ENCODE measurements around the gene TGFBR2. TPM values are rescaled to one million over a fixed set of nuclear protein-coding genes. Genes with fewer than 3 reads are reported as not detected.

Gene TGFBR2
- total RNA-seq, 1 donor from 2014 or later, result 329 TPM

DNA sequence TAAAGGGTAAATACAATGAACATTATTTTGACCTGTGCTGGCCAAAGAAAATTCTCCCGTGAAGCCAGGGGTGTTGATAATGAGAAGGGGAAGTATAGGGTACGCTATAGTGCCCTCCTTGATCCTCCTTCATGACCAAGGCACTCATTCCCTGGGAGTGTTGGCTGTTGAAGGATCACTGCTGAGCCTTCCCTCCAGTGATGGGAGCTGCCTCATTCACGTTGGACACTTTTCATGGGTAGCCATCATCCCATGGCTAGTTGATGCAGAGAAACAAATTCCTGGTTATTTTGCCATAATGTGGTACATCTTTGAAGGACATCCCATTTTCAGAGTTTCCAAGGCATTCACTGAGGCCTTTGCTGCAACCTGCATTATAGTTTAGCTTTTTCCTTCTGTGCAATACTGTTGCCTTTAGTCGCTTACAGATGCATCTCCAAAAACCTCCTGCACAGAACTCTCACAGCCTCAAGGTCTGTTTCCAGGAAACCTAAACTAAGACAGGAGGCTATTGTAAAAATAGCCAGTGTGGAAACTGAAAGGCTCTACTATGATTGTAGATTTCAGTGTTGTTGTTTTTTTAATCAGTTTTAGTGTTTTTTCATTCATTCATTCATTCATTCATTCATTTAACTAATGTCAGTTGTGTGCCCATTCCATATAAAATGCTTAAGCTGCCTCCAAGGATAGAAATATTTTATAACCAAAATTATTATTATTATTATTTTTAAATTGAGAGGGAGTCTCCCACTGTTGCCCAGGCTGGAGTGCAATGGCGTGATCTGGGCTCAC lies 40.8 kb downstream of the TGFBR2 start:
- H3K36me3 ChIP-seq, result peaks cover 76% of the 10 kb centered on the region
- H3K27me3 ChIP-seq, result no peaks in the 10 kb centered on the region
- no peak for DNase-seq
- H3K4me3 ChIP-seq, result no peak overlapping the region
- peak overlapping the region; percentile 34 for H3K27ac ChIP-seq
- H3K9me3 ChIP-seq, result no peaks in the 10 kb centered on the region
- no peak for ATAC-seq
- H3K4me1 ChIP-seq, result peaks cover 82% of the 10 kb centered on the region
- intact Hi-C loops (cut with DNase I), result no loop called here
- TF ChIP-seq, protein P1, sequence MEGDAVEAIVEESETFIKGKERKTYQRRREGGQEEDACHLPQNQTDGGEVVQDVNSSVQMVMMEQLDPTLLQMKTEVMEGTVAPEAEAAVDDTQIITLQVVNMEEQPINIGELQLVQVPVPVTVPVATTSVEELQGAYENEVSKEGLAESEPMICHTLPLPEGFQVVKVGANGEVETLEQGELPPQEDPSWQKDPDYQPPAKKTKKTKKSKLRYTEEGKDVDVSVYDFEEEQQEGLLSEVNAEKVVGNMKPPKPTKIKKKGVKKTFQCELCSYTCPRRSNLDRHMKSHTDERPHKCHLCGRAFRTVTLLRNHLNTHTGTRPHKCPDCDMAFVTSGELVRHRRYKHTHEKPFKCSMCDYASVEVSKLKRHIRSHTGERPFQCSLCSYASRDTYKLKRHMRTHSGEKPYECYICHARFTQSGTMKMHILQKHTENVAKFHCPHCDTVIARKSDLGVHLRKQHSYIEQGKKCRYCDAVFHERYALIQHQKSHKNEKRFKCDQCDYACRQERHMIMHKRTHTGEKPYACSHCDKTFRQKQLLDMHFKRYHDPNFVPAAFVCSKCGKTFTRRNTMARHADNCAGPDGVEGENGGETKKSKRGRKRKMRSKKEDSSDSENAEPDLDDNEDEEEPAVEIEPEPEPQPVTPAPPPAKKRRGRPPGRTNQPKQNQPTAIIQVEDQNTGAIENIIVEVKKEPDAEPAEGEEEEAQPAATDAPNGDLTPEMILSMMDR (IDR thresholded peaks at IDR 0.05), result no peak

DNA sequence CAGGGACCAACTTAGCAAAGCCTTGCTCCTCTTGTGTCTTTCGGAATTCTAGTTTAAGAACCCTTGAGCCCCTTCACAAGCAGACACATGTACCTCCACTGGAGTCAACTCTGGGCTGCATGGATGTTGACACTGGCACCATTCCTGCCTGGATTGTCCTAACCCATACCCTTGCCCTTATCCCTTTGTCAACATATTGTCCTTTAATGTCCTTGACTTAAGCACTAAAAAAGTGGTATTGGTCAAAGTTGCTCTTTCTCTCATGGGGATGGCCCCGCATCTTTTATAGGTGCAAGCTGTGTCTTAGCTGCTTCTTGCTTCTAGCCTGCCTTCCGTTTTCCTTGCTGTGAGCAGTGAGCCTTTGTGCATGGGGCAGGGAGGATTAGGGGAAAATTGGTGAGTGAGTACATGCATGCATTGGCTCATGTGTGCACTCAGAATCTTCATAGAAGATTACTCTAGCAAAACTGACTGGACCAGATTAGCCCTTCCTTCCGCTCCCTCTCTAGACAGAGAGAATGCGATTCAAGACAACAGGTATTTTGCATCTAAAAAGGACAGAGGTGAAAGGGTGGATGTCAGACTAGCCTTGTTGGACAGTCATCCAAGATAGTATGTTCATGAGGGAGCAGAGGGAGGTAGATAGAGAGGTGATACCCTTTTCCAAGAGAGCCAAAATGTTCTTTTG lies 42.4 kb downstream of the TGFBR2 start:
- TF ChIP-seq, protein P1 (IDR thresholded peaks at IDR 0.05), result no peak
- Histone ChIP-seq H3K27me3 (no peaks in the 10 kb centered on the region), H3K27ac (peak overlapping the region; percentile 52), H3K4me1 (peaks cover 65% of the 10 kb centered on the region), H3K4me3 (no peak overlapping the region), H3K9me3 (no peaks in the 10 kb centered on the region), H3K36me3 (peaks cover 88% of the 10 kb centered on the region)
- ATAC-seq (peak; percentile 30), DNase-seq (no peak)
- intact Hi-C loops (cut with DNase I), result no loop called here

DNA sequence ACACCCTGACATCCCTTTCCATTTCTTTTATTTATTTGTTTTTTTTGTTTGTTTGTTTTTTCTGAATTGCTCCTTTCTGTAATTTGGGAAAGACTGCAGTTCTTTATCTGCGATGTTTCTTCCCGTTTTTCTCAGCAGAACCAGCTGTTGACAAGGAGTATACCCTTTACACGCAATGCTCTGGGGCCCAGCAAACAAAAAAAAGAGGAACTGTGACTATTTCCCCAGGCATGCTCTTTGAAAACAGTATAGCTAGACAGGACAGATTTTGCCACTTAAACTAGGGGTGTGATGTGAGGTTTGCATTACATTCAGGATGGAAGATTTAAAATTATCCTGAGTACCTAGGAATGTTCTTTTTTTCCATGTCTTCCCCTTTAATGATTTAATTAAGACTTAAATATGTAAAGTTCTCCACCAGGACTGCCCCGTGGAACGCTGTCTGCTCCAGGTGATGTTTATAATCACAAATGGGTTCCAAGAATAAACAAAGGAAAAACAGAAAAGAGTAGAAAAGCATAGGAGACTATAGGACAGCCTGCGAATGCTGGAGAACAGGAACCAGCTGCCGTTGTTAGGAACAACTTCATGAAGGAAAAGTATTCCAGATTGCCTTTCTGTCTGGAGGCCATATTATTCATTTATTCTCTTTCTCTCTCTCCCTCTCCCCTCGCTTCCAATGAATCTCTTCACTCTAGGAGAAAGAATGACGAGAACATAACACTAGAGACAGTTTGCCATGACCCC lies 43.3 kb downstream of the TGFBR2 start:
- H3K27me3 ChIP-seq, result no peaks in the 10 kb centered on the region
- no peaks in the 10 kb centered on the region for H3K9me3 ChIP-seq
- peak overlapping the region; percentile 52 for H3K27ac ChIP-seq
- H3K36me3 ChIP-seq, result peaks cover 94% of the 10 kb centered on the region
- no peak overlapping the region for H3K4me3 ChIP-seq
- TF ChIP-seq, protein P1 (IDR thresholded peaks at IDR 0.05), result no peak
- intact Hi-C loops (cut with DNase I), result no loop called here
- H3K4me1 ChIP-seq, result peaks cover 63% of the 10 kb centered on the region
- ATAC-seq (peak; percentile 77), DNase-seq (no peak)

DNA sequence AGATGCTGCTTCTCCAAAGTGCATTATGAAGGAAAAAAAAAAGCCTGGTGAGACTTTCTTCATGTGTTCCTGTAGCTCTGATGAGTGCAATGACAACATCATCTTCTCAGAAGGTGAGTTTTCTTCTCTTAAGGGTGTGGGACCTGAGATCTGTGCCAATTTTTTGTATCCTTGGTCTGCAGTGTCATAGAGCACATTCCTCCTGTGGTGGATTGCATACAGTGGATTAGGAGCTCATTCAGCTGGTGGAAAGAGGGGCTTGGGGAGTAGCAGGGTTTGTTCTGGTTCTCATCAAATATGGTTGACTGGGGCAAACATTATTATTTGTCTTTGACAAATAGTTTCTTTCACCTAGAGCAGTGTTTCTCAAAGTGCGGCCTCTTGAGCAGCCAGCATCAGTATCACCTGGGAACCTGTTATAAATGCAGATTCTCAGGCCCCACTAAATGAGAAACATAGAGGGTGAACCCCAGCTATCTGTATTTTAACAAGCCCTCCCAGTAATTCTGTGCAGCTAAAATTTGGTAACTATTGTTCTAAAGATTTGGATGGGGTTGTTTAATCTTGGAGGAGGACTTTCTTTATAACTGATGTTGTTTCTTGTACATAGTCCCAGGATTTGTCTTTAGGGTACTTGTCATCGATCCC lies 44.1 kb downstream of the TGFBR2 start:
- intact Hi-C loops (cut with DNase I), result no loop called here
- H3K36me3 ChIP-seq, result peaks cover 94% of the 10 kb centered on the region
- peaks cover 63% of the 10 kb centered on the region for H3K4me1 ChIP-seq
- DNase-seq (no peak), ATAC-seq (no peak)
- no peaks in the 10 kb centered on the region for H3K27me3 ChIP-seq
- no peaks in the 10 kb centered on the region for H3K9me3 ChIP-seq
- peak overlapping the region; percentile 52 for H3K27ac ChIP-seq
- TF ChIP-seq, protein P1 (IDR thresholded peaks at IDR 0.05), result no peak
- no peak overlapping the region for H3K4me3 ChIP-seq

DNA sequence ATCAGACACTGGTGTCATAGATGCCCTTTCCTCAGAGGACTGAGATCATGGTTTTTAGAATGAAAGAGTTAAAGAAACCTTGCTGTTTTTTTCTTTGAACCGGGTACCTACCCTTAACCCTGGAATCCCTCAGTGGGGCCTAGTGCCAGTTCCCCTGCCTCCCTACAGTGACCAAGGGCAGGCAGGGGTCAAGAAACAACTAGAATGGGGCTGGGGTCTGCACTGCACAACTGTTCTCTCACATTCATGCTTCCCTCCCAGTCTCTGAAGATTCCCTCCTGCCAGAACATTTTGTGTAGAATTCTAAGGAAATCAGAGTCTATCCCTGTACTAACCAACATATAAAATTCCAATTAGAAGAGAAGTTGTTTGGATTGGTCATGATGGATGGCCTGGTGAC lies 47.9 kb downstream of the TGFBR2 start:
- H3K27me3 ChIP-seq, result no peaks in the 10 kb centered on the region
- peaks cover 87% of the 10 kb centered on the region for H3K36me3 ChIP-seq
- DNase-seq (no peak), ATAC-seq (no peak)
- H3K27ac ChIP-seq, result peak overlapping the region; percentile 44
- H3K9me3 ChIP-seq, result no peaks in the 10 kb centered on the region
- TF ChIP-seq, protein P1 (IDR thresholded peaks at IDR 0.05), result no peak
- peaks cover 66% of the 10 kb centered on the region for H3K4me1 ChIP-seq
- no peak overlapping the region for H3K4me3 ChIP-seq
- intact Hi-C loops (cut with DNase I), result no loop called here

Data from upper lobe of right lung (tissue), 1 donor.